ENCODE data around the gene KYNU. TPM values are rescaled to one million over a fixed set of nuclear protein-coding genes. Genes with fewer than 3 reads are reported as not detected.
A peak's percentile ranks its signal among the peaks of the same experiment; 100 is the strongest.
"Not testable (repeated sequence)": the region's sequence is repeated elsewhere in the genome, so short reads cannot be mapped to it uniquely, and the experiment has no call there.

Gene KYNU
- total RNA-seq, 1 experiment from 2014 or later = not detected

- DNase-seq (ENCODE audit: low spot score); in situ Hi-C loops (cut with HindIII; ENCODE audit: low sequenced_read_pairs): not testable (repeated sequence)
Measured at GRCh38 chr2:142950323-142950722, 72.9 kb downstream of the KYNU start.

- no peak for DNase-seq (ENCODE audit: low spot score)
- in situ Hi-C loops (cut with HindIII; ENCODE audit: low sequenced_read_pairs) = no loop called here
Measured at GRCh38 chr2:142951190-142952007, 73.9 kb downstream of the KYNU start.

GRCh38 chr2:142952018-142952417 is 74.6 kb downstream of the KYNU start:
- in situ Hi-C loops (cut with HindIII; ENCODE audit: low sequenced_read_pairs) = no loop called here
- DNase-seq (ENCODE audit: low spot score) = no peak

GRCh38 chr2:142952793-142953494 is 75.5 kb downstream of the KYNU start:
- in situ Hi-C loops (cut with HindIII; ENCODE audit: low sequenced_read_pairs) = no loop called here
- DNase-seq (ENCODE audit: low spot score) = no peak

GRCh38 chr2:142954493-142954892 is 77.0 kb downstream of the KYNU start:
- DNase-seq (ENCODE audit: low spot score) = no peak
- in situ Hi-C loops (cut with HindIII; ENCODE audit: low sequenced_read_pairs) = no loop called here

GRCh38 chr2:142957144-142957543 is 79.7 kb downstream of the KYNU start:
- in situ Hi-C loops (cut with HindIII; ENCODE audit: low sequenced_read_pairs) = no loop called here
- DNase-seq (ENCODE audit: low spot score) = no peak

GRCh38 chr2:142961202-142961601 is 83.7 kb downstream of the KYNU start:
- in situ Hi-C loops (cut with HindIII; ENCODE audit: low sequenced_read_pairs) = no loop called here
- no peak for DNase-seq (ENCODE audit: low spot score)

GRCh38 chr2:142965443-142965842 is 88.0 kb downstream of the KYNU start:
- in situ Hi-C loops (cut with HindIII; ENCODE audit: low sequenced_read_pairs) = no loop called here
- no peak for DNase-seq (ENCODE audit: low spot score)

- in situ Hi-C loops (cut with HindIII; ENCODE audit: low sequenced_read_pairs) = no loop called here
- DNase-seq (ENCODE audit: low spot score) = no peak
Measured at GRCh38 chr2:142966284-142966683, 88.8 kb downstream of the KYNU start.

- in situ Hi-C loops (cut with HindIII; ENCODE audit: low sequenced_read_pairs) = no loop called here
- no peak for DNase-seq (ENCODE audit: low spot score)
Measured at GRCh38 chr2:142967060-142967459, 89.6 kb downstream of the KYNU start.

GRCh38 chr2:142973160-142973821 is 95.8 kb downstream of the KYNU start:
- DNase-seq (ENCODE audit: low spot score) = no peak
- in situ Hi-C loops (cut with HindIII; ENCODE audit: low sequenced_read_pairs) = no loop called here

- in situ Hi-C loops (cut with HindIII; ENCODE audit: low sequenced_read_pairs) = no loop called here
- no peak for DNase-seq (ENCODE audit: low spot score)
Measured at GRCh38 chr2:142973822-142974207, 96.4 kb downstream of the KYNU start.

GRCh38 chr2:142974288-142975024 is 97.0 kb downstream of the KYNU start:
- in situ Hi-C loops (cut with HindIII; ENCODE audit: low sequenced_read_pairs) = no loop called here
- no peak for DNase-seq (ENCODE audit: low spot score)

- in situ Hi-C loops (cut with HindIII; ENCODE audit: low sequenced_read_pairs) = no loop called here
Measured at GRCh38 chr2:142975239-142975638, 97.8 kb downstream of the KYNU start.

GRCh38 chr2:142980246-142981068 is 103.0 kb downstream of the KYNU start:
- DNase-seq (ENCODE audit: low spot score) = peak; percentile 23
- in situ Hi-C loops (cut with HindIII; ENCODE audit: low sequenced_read_pairs) = no loop called here

More at GRCh38 chr2:142975239-142975638, 97.8 kb downstream of the KYNU start:
- no peak for DNase-seq (ENCODE audit: low spot score)

- in situ Hi-C loops (cut with HindIII; ENCODE audit: low sequenced_read_pairs) = no loop called here
Measured at GRCh38 chr2:142981069-142981378, 103.6 kb downstream of the KYNU start.

GRCh38 chr2:142981756-142982155 is 104.3 kb downstream of the KYNU start:
- in situ Hi-C loops (cut with HindIII; ENCODE audit: low sequenced_read_pairs) = no loop called here
- DNase-seq (ENCODE audit: low spot score) = no peak

More at GRCh38 chr2:142981069-142981378, 103.6 kb downstream of the KYNU start:
- no peak for DNase-seq (ENCODE audit: low spot score)

GRCh38 chr2:142983174-142983573 is 105.7 kb downstream of the KYNU start:
- in situ Hi-C loops (cut with HindIII; ENCODE audit: low sequenced_read_pairs) = no loop called here

GRCh38 chr2:142984657-142985056 is 107.2 kb downstream of the KYNU start:
- in situ Hi-C loops (cut with HindIII; ENCODE audit: low sequenced_read_pairs) = no loop called here

More at GRCh38 chr2:142983174-142983573, 105.7 kb downstream of the KYNU start:
- DNase-seq (ENCODE audit: low spot score) = no peak

More at GRCh38 chr2:142984657-142985056, 107.2 kb downstream of the KYNU start:
- DNase-seq (ENCODE audit: low spot score) = no peak

Measured in G401 (cell line).